HG02938 (cell line): ENCODE measurements around the gene ITGA3.
"Not testable (repeated sequence)": the region's sequence is repeated elsewhere in the genome, so short reads cannot be mapped to it uniquely, and the experiment has no call there.

Experiments
- ATAC-seq: cut with Tn5 transposase; IDR thresholded peaks from one replicate; pipeline ENCODE4 v1.9.1; 2021; ENCODE audit warnings: mild to moderate bottlenecking, moderate library complexity; ENCODE audit not compliant: unreplicated experiment

The ITGA3 gene

GRCh38 chr17:50034498-50035364 lies 21.2 kb upstream of the ITGA3 start:
- ATAC-seq, result no peak

GRCh38 chr17:50035421-50035879 lies 20.5 kb upstream of the ITGA3 start:
- no peak for ATAC-seq

- no peak for ATAC-seq
Measured at GRCh38 chr17:50035945-50036344, 20.0 kb upstream of the ITGA3 start.

- ATAC-seq, result no peak
Measured at GRCh38 chr17:50036455-50037261, 19.3 kb upstream of the ITGA3 start.

GRCh38 chr17:50037321-50038107 lies 18.4 kb upstream of the ITGA3 start:
- no peak for ATAC-seq

GRCh38 chr17:50039058-50039457 lies 16.9 kb upstream of the ITGA3 start:
- ATAC-seq, result no peak

- not testable (repeated sequence) for ATAC-seq
Measured at GRCh38 chr17:50040496-50040895, 15.4 kb upstream of the ITGA3 start.

GRCh38 chr17:50042211-50042610 lies 13.7 kb upstream of the ITGA3 start:
- no peak for ATAC-seq

GRCh38 chr17:50043290-50044148 lies 12.4 kb upstream of the ITGA3 start:
- no peak for ATAC-seq

GRCh38 chr17:50044483-50044882 lies 11.4 kb upstream of the ITGA3 start:
- ATAC-seq, result no peak

- ATAC-seq, result no peak
Measured at GRCh38 chr17:50045154-50045553, 10.8 kb upstream of the ITGA3 start.

GRCh38 chr17:50046179-50046578 lies 9.7 kb upstream of the ITGA3 start:
- ATAC-seq, result no peak

GRCh38 chr17:50046667-50047066 lies 9.2 kb upstream of the ITGA3 start:
- ATAC-seq, result no peak

GRCh38 chr17:50047083-50047482 lies 8.8 kb upstream of the ITGA3 start:
- no peak for ATAC-seq

GRCh38 chr17:50047488-50048126 lies 8.3 kb upstream of the ITGA3 start:
- no peak for ATAC-seq

GRCh38 chr17:50048146-50048720 lies 7.7 kb upstream of the ITGA3 start:
- no peak for ATAC-seq

- ATAC-seq, result no peak
Measured at GRCh38 chr17:50048988-50049387, 6.9 kb upstream of the ITGA3 start.

GRCh38 chr17:50049636-50050035 lies 6.3 kb upstream of the ITGA3 start:
- no peak for ATAC-seq

- ATAC-seq, result no peak
Measured at GRCh38 chr17:50050431-50051032, 5.4 kb upstream of the ITGA3 start.
